GM18909 (cell line): ENCODE results near the gene EIF4A3.

ENCODE experiments used
- ATAC-seq: cut with Tn5 transposase; IDR thresholded peaks from one replicate; pipeline ENCODE4 v1.9.1; 2021; ENCODE audit warnings: mild to moderate bottlenecking; ENCODE audit not compliant: unreplicated experiment, poor library complexity

EIF4A3 gene

GRCh38 chr17:80141463-80142165 is 5.3 kb downstream of the EIF4A3 start:
- ATAC-seq = no peak

DNA sequence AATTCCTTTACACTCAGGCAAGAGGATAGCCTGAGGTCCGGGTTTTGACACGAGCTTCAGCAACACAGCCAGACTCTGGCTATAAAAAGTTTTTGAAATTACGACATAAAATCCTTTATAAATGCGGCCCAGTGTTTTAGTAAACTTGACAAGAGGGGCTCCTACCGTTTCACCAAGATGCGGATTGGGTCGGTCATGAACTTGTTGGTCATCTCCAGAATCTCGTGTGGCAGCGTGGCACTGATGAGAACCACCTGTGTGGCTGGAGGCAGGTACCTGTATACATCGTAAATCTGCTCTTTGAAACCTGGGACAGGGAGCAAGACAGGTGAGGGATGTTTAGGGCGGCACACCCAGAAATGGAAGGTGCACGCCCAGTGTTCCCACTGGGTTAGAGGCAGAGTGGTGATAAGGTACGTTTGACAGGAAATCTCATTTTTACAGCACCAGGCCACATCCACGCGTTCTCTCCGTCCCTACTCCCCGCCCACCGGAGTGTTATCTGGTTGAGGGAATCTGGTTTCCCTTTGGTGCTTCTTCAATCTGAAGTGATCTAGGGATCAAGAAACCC is 8.0 kb downstream of the EIF4A3 start:
- ATAC-seq = no peak

DNA sequence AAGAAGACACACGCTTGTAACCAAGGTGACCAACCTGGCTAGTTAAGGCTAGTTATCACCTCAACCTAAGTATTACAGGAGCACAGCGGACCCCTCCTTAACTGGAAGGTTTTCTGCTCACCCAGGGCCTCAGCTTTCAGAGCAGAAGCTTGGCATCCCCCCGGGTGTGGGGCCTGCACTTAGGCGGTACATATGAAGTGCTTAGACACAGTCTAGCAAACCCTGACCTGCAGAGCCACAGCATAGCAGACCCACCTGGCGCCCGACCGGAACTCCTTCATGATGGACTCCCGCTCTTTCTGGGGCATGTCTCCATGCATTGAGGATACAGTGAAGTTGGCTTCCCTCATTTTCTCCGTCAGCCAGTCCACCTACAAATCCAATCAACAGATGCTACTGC is 9.8 kb downstream of the EIF4A3 start:
- no peak for ATAC-seq

- ATAC-seq = no peak
Measured at GRCh38 chr17:80133626-80133970, 13.3 kb downstream of the EIF4A3 start.

DNA sequence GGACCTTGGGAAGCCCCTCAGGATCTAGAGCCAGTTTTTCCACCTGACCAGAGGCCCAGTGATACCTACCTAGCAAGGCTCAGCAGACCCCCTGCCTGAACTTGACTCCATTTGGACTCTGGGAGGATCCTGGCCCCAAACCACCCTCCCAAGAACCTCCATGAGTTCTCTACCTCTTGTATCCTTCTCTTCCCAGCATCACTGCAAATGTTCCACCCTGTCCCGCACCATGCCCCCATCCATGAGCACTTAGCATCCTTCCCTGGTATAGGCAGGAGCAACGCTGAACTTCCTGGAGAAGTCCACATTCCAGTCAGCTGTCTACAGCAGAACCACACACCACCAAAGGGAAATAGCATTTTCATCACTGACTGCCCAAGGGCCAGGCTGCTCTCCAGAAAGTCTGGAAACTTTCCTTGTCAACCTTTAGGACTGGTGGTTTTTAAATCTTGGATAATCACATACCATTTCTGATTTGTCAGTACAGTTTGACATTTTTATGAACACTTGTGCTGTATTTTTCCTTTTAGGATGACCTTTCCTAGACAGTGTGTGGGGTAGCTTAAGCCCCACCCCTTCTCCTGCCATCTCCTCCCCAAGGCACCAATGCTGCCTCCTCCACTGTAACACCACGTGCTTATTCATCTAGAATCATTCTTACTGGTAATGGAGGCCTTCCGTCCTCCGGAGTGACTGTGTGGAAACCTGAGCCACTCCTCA is 13.9 kb downstream of the EIF4A3 start:
- ATAC-seq = no peak

DNA sequence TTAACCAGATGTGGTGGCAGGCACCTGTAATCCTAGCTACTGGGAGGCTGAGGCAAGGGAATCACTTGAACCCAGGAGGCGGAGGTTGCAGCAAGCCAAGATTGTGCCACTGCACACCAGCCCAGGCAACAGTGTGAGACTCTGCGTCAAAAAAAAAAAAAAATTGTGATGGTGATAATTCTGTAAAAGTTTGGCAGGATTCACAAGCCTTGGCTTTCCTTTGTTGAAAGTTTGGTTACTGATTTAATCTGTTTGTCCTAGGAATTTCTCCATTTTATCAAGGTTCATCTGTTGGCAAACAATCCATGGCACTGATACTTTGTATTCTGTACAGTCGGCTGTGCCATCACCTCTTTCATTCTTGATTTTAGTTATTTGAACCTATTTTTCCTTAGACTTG is 15.9 kb downstream of the EIF4A3 start:
- no peak for ATAC-seq

DNA sequence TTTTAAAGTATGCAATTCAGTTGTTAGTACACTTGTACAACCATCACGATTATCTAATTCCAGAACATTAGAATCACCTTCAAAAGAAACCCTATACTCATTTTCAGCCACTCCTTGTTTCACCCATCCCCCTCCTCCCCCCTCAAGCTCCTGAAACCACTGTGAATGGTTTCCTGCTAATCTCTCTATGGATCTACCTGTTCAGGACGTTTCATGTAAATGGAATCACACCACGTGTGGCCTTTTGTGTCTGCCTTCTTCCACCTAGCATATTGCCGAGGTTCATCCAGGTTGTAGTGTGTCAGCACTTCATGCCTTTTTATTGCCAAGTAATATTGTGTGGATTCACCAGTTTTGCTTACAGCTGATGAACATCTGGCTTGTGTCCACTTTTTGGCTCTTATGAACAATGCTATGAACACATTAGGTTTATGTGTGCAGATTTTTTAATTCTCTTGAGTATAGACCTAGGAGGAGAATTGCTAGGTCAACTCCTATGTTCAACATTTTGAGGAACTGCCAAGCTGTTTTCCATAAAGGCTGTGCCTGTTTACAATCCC is 17.8 kb downstream of the EIF4A3 start:
- no peak for ATAC-seq

DNA sequence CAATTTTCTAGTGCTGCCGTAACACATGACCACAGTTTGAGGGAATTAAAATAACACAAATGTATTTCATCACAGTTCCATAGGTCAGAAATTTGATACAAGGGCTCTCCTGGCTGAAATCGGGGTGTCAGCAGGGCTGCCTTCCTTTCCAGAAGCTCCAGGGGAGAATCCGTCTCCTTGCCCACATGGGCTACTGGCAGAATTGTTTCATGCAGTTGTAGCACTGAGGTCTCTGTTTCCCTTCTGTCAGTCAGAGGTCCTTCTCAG is 20.5 kb downstream of the EIF4A3 start:
- ATAC-seq = no peak

DNA sequence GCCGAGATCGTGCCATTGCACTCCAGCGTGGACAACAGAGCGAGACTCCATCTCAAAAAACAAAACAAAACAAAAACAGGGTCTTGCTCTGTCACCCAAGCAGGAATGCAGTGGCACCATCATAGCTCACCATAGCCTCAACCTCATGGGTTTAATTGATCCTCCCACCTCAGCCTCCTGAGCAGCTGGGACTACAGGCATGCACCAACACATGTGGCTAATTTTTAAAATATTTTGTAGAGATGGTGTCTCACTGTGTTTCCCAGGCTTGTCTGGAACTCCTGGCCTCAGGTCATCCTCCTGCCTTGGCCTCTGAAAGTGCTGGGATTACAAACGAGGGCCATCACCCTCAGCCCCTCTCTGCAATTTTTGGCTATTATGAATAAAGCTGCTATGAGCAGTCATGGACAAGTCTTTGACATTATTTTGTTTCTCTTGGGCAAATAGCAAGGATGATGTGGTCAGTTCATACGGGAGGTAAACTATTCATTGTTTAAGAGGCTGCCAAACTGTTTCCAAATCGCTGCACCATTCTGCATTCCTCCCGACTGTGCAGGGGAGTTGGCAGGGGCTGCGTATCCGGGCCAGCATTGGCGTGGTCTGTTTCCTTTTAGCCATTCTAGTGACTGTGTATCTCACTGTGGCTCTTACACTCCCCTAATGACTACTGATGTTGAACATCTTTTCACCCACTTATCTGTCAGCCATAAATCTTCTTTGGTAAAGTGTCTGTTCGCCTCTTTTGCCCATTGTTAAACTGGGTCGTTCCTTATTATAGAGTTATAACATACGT is 21.1 kb downstream of the EIF4A3 start:
- ATAC-seq = no peak

GRCh38 chr17:80124351-80124981 is 22.5 kb downstream of the EIF4A3 start:
- ATAC-seq = no peak

DNA sequence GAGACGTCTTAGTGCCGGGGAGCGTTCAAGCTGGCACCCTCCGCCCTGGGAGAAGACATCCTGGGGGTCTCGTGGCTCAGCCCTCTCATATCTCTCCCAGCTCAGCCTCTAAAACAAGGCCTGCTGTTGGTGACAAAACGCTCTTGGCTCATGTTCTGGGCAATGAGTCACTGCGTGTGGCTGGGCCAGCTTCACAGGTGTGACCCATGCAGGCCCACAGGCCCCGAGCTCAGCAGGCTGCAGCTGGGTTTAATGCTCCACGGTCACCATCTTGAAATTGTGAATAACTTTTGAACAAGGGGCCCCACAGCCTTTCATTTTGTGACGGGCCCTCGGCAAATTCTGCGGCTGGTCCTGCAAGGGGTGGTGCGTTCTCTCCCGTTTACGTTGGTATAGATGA is 23.1 kb downstream of the EIF4A3 start:
- ATAC-seq = no peak

DNA sequence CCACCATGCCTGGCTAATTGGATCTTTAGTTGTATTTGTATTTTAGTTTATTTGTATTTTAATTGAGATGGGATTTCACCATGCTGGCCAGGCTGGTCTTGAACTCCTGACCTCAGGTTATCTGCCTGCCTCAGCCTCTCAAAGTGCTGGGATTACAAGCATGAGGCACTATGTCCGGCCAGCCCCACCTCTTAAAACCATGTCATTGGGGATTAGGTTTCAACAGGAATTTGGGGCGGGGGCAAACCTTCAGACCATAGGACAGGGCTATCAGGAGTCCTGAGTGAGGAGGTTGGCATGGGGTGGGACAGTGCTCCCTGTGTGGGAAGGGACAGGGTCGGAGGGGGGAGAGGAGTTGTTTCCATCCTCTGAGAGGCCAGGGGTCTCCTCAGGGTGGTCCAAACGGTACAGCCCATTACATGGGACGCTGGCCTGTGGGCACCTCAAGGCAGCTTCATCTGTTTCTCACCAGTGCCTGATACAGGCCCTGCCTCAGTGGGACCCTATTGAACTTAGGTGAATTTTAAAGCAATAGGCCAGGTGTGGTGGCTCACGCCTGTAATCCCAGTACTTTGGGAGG is 23.9 kb downstream of the EIF4A3 start:
- ATAC-seq = no peak

GRCh38 chr17:80122026-80122575 is 24.8 kb downstream of the EIF4A3 start:
- no peak for ATAC-seq

DNA sequence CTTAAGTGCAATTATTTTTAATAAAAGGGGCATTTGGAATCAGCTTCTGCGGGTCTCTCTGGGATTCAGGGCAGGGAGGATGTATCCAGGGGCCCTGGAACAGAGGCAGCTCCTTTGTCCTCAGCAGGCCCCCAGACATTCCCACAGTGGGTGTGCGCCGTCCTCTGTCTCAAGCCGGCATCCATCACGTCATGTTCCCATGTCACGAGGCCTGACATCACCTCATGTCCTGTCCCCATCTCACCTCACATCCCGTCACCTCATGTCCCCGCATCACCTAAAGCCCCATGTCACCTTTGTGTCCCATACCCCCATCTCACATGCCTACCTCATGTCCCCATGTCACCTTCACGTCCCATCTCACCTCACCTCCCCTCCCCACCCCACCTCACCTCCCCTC is 27.1 kb downstream of the EIF4A3 start:
- no peak for ATAC-seq

- no peak for ATAC-seq
Measured at GRCh38 chr17:80119271-80119791, 27.6 kb downstream of the EIF4A3 start.

DNA sequence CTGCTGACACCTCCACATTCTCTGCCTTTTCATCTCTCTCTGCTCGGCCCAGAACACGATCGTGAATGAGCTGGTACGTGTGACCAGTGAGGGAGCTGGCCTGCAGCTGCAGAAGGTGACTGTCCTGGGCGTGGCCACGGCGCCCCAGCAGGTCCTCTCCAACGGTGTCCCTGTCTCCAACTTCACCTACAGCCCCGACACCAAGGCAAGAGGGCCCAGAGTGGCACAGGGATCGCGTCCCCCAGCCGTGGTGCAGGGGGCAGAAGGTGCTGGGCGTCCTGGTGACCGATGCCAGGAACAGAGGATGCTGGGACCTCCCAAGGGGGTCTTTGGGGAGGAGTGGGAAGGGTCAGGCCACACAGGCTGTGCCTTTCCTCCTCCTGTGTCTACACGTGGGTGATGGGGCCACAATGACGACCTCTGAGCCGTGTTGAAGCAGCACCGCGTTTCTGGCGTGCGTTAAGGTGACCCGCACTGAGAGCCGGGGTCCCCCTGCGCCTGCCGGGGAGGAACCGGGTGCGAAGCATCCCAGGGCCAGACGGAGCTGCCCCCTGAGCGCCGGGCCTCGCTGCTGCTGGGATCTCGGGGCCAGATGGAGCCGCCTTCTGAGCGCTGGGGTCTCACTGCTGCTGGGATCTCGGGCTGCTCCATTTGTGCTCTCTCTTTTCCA is 28.2 kb downstream of the EIF4A3 start:
- ATAC-seq = no peak

GRCh38 chr17:80117491-80118401 is 29.2 kb downstream of the EIF4A3 start:
- no peak for ATAC-seq

DNA sequence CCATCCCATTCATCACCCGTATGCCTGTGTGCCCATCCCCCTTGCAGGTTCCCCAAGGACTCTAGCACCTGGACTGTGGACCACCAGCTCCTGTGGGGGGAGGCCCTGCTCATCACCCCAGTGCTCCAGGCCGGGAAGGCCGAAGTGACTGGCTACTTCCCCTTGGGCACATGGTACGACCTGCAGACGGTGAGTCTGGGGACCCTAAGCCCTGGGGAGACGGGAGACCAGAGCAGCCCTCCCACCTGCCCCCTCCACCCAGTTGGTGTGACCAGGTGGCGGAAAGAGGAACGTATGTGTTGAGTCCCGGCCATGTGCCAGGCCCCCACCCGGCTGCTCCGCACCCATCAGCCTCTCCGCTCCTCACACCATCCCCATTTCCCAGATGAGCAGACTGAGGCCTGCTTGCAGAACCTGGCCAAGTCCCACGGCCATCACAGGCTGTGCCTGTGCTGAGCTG is 30.0 kb downstream of the EIF4A3 start:
- no peak for ATAC-seq
